ENCODE data around the gene GLCCI1. TPM values are rescaled to one million over a fixed set of nuclear protein-coding genes. Genes with fewer than 3 reads are reported as not detected.

Gene GLCCI1
- polyA plus RNA-seq, 5 donors: 22.8 to 50.8 (median 34.5) TPM

- DNase-seq: no peak
Observed at GRCh38 chr7:8128449-8129317, 160.1 kb downstream of the GLCCI1 start.

DNA sequence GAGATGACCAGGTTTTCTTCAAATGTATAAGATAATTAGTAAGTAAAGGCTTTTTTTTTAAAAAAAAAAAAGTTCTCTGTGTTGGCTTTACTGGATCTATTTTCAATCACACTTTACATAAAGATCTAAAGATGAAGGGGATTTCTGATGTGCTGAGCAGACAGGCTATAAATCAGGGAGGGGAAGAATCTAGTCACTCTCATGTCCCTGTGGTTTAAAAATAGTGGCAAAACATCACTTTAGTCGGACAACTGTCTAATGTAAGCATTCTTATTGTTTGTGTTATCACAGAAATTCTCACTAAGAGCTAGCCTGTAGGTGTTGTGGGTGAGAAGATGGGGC lies 160.7 kb downstream of the GLCCI1 start:
- DNase-seq: no peak

DNA sequence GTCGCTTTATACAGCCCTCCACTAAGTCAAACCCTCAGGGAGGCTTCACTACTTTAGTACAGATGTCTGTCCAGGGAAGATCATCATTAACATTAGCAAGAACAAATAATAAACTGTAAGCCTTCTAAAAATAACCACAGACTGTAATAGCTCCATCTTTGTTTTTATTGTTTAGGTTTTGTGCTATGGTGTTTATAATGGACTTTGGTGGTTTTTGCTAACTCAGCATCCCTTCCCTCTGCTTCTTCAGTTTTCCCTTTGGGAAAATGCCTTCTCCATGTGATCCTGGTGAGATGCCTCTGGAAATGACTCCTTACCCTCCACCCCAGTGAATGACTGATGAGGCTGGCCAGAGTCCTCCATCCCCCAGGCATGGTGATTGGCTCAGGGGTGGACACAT lies 162.1 kb downstream of the GLCCI1 start:
- no peak for DNase-seq

DNA sequence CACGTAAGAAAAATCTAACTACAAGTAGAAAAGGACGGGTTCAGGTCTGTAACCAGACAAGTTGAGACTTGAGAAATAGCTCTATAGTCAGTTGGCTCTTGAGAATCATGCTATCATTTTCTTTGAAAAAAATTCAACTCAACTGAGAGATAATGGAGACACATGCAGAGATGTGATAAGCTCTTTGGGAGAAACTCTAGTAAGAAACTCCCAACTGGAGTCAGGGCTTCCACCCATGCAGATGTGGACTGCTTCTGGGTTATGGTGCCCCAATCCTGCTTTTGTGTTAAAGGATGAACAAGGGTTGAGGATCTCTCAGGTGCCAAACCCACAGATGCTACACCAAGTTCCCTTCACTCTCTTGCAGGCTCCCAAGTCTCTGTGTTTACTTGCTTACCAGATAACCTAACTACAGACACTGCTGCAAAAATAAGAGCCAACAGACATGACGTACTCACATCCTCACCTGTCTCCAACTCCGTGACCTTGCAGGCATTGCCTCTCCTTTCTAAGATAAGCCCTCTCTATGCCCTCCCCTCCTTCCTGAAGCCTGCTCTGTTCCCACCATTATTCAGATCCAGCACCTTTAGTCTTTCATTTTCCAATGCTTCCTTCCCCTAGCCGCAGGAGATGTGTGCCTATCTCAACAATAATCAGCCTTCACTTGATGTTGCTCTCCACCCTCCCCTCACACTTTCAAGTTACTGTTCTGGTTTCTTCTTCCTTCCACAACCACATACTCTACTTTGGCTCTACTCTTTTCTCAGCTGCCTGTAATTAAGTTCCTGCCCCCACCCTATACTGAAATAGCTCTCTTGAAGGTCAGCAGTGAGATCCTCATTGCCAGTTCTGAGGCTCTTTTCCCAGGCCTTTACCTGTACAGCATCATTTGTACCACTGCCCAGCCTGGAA lies 163.4 kb downstream of the GLCCI1 start:
- no peak for DNase-seq

- no peak for DNase-seq
Observed at GRCh38 chr7:8133188-8133848, 164.7 kb downstream of the GLCCI1 start.

DNA sequence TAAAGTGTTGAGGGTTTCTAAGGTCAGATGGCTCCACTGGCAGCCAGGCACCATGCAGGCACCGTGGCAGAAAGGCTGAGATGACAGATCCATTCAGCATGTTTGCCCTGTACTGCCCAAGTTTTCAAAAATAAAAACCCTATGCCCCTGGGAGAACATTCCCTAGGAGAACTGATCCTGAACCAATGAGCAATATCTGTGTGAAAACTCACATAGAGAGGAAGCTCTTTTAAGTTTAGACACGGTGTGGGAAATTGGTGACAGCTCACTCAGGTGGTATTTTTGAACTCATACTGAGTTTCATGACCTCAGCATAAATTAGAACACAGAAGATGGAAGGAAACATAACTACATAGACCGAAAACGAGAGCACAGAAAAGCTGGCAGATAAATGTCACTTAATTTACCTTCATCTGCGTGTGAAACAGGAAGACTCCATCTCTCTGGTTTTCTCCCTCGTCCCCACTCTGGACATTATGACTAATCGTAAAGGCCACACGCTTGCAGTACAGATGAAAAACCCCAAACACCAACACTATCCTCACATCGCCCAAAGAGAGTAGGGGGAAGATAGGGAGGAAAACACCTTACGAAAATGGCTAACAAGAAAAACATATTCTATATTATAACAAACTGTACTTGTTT lies 165.6 kb downstream of the GLCCI1 start:
- DNase-seq: no peak

GRCh38 chr7:8135417-8135816 lies 166.8 kb downstream of the GLCCI1 start:
- no peak for DNase-seq

GRCh38 chr7:8136051-8136730 lies 167.6 kb downstream of the GLCCI1 start:
- no peak for DNase-seq
